HepG2 (cell line): ENCODE measurements around the gene PREX1. TPM values are rescaled to one million over a fixed set of nuclear protein-coding genes. Genes with fewer than 3 reads are reported as not detected.

Experiments
- ATAC-seq: fragments of 200-7000 bp; cut with Tn5 transposase; 3 replicates; pipeline ENCODE4 v1.9.1; 2020; ENCODE audit warnings: mild to moderate bottlenecking, moderate library complexity
- BruUV-seq: library from RNA; stranded (reverse); fragments of 400-500 nt; replicated peaks from 2 replicates; lab custom pipeline; 2021; lab: Mats Ljungman, UMichigan
- CTCF ChIA-PET: fragments of 300-600 bp; formaldehyde crosslinking; extraction: SDS; loops from one replicate; lab custom pipeline; 2021; ENCODE audit warnings: low total read pairs, inconsistent platforms, low intra/inter-chr PET ratio; lab: Yijun Ruan, JAX
- POLR2A ChIA-PET: fragments of 350-600 bp; sonication (Branson Sonifier 250); formaldehyde crosslinking; loops from one replicate; lab custom pipeline; 2020; ENCODE audit warnings: antibody characterized with exemption, inconsistent platforms; lab: Yijun Ruan, JAX
- DNase-seq: peaks from one replicate; pipeline ENCODE4 v3.0.0-alpha.2; 2015; ENCODE audit warnings: low spot score
- FAIRE-seq: peaks from 3 replicates; lab custom pipeline; 2011; peaks lifted over from hg19 to GRCh38; lab: Jason Lieb, UNC
- H2AFZ ChIP-seq: one replicate; pipeline ENCODE4 v1.6.1; 2011; ENCODE audit warnings: low read length, inconsistent platforms
- H3K27ac ChIP-seq: fragments of 300-600 bp; 3 replicates; pipeline ENCODE4 v1.8.0; 2011; ENCODE audit warnings: mixed run types, mild to moderate bottlenecking, mixed read lengths, low read length, inconsistent platforms; ENCODE audit not compliant: insufficient read depth; ENCODE audit errors: extremely low read length
- H3K27me3 ChIP-seq, 2 experiments: fragments of 200-600 bp in 1 of 2; 2 replicates in 1 of 2; 3 replicates in 1 of 2; pipeline versions ENCODE4 v1.6.0 to v1.8.0; 2011; ENCODE audit warnings: low read length in 2 of 2, mild to moderate bottlenecking in 2 of 2, moderate library complexity in 2 of 2, inconsistent platforms in 1 of 2; ENCODE audit not compliant: insufficient read depth in 2 of 2, control insufficient read depth in 1 of 2
- H3K36me3 ChIP-seq, 2 experiments: fragments of 200-600 bp in 1 of 2; replicated peaks in 1 of 2; 2 replicates in 1 of 2; 3 replicates in 1 of 2; pipeline versions ENCODE4 v1.5.1 to v1.8.0; 2011; ENCODE audit warnings: low read length in 2 of 2, inconsistent platforms in 1 of 2; ENCODE audit not compliant: insufficient read depth in 2 of 2, control insufficient read depth in 1 of 2
- H3K4me1 ChIP-seq: 2 replicates; pipeline ENCODE4 v1.5.1; 2012; ENCODE audit warnings: low read length, inconsistent platforms; ENCODE audit not compliant: insufficient read depth
- H3K4me2 ChIP-seq: 2 replicates; pipeline ENCODE4 v1.6.0; 2011; ENCODE audit warnings: low read depth, low read length, inconsistent platforms
- H3K4me3 ChIP-seq, 3 experiments: fragments of 200-600 bp in 1 of 3; sonication (generic), shearing (Covaris generic) in 1 of 3; replicated peaks in 1 of 3; 2 replicates each; pipeline ENCODE4 v1.5.1; 2011 to 2016; ENCODE audit warnings: low read length in 3 of 3, inconsistent platforms in 2 of 3, low read depth in 2 of 3, mild to moderate bottlenecking in 2 of 3, control low read depth in 1 of 3, mixed read lengths in 1 of 3; ENCODE audit not compliant: insufficient read depth in 1 of 3
- H3K79me2 ChIP-seq: one replicate; pipeline ENCODE4 v1.6.1; 2011; ENCODE audit warnings: low read length, inconsistent platforms; ENCODE audit not compliant: insufficient read depth
- H3K9ac ChIP-seq: 2 replicates; pipeline ENCODE4 v1.6.0; 2011; ENCODE audit warnings: mild to moderate bottlenecking, low read depth, low read length, inconsistent platforms; ENCODE audit not compliant: insufficient read depth
- H3K9me3 ChIP-seq: 2 replicates; pipeline ENCODE4 v1.5.1; 2012; ENCODE audit warnings: mild to moderate bottlenecking, low read length
- H4K20me1 ChIP-seq: 2 replicates; pipeline ENCODE4 v1.6.0; 2011; ENCODE audit warnings: inconsistent platforms, mild to moderate bottlenecking, low read length, moderate library complexity; ENCODE audit not compliant: insufficient read depth
- ATF1 ChIP-seq: IDR thresholded peaks from 2 replicates; pipeline ENCODE4 v1.6.1; 2016; ENCODE audit warnings: mild to moderate bottlenecking, control low read depth
- GZF1 ChIP-seq: sonication (generic); formaldehyde crosslinking; IDR thresholded peaks from 2 replicates; pipeline ENCODE4 v1.5.1; 2020; ENCODE audit warnings: mild to moderate bottlenecking, missing genetic modification reagents
- MYC ChIP-seq: sonication (generic); formaldehyde crosslinking; IDR thresholded peaks from 2 replicates; pipeline ENCODE4 v1.9.0; 2021; ENCODE audit warnings: missing genetic modification reagents, borderline replicate concordance
- NFATC3 ChIP-seq: sonication (generic); formaldehyde crosslinking; IDR thresholded peaks from 2 replicates; pipeline ENCODE4 v1.5.1; 2020; ENCODE audit warnings: mild to moderate bottlenecking, missing genetic modification reagents
- PBX2 ChIP-seq: IDR thresholded peaks from 2 replicates; pipeline ENCODE4 v1.6.1; 2016; ENCODE audit warnings: control low read depth
- PREB ChIP-seq: sonication (generic); formaldehyde crosslinking; IDR thresholded peaks from 2 replicates; pipeline ENCODE4 v1.4.0; 2020; ENCODE audit warnings: missing genetic modification reagents
- PRMT3 ChIP-seq: sonication (generic); formaldehyde crosslinking; IDR thresholded peaks from 2 replicates; pipeline ENCODE4 v1.8.1; 2022; ENCODE audit warnings: low read depth, mild to moderate bottlenecking, moderate library complexity, missing genetic modification reagents, borderline replicate concordance
- RARA ChIP-seq: IDR thresholded peaks from 2 replicates; pipeline ENCODE4 v1.6.1; 2016; ENCODE audit warnings: missing genetic modification reagents, missing compliant biosample characterization
- REPIN1 ChIP-seq: sonication (generic); formaldehyde crosslinking; IDR thresholded peaks from 2 replicates; pipeline ENCODE4 v1.8.0; 2022; ENCODE audit warnings: missing genetic modification reagents, low read depth, mild to moderate bottlenecking, borderline replicate concordance
- SRY ChIP-seq: sonication (generic); formaldehyde crosslinking; IDR thresholded peaks from 2 replicates; pipeline ENCODE4 v1.8.0; 2022; ENCODE audit warnings: mild to moderate bottlenecking, missing genetic modification reagents
- TEAD2 ChIP-seq: sonication (generic); formaldehyde crosslinking; IDR thresholded peaks from 2 replicates; pipeline ENCODE4 v1.9.0; 2021; ENCODE audit warnings: missing genetic modification reagents
- ZFP90 ChIP-seq: sonication (generic); formaldehyde crosslinking; IDR thresholded peaks from 2 replicates; pipeline ENCODE4 v1.8.0; 2022; ENCODE audit warnings: missing genetic modification reagents, mild to moderate bottlenecking, inconsistent platforms, borderline replicate concordance
- ZNF207 ChIP-seq: fragments of 450-650 bp; IDR thresholded peaks from 2 replicates; pipeline ENCODE4 v1.6.1; 2016; ENCODE audit warnings: antibody characterized with exemption, borderline replicate concordance
- ZNF292 ChIP-seq: sonication (generic); formaldehyde crosslinking; IDR thresholded peaks from 2 replicates; pipeline ENCODE4 v1.8.1; 2022; ENCODE audit warnings: mild to moderate bottlenecking, low read depth, missing genetic modification reagents, borderline replicate concordance
- ZNF362 ChIP-seq: sonication (generic); formaldehyde crosslinking; IDR thresholded peaks from 2 replicates; pipeline ENCODE4 v1.4.0; 2020; ENCODE audit warnings: missing genetic modification reagents, mild to moderate bottlenecking, borderline replicate concordance
- ZNF616 ChIP-seq: sonication (generic); formaldehyde crosslinking; IDR thresholded peaks from 2 replicates; pipeline ENCODE4 v1.5.0; 2020; ENCODE audit warnings: low read depth, mild to moderate bottlenecking, missing genetic modification reagents
- ZNF737 ChIP-seq: sonication (generic); formaldehyde crosslinking; IDR thresholded peaks from 2 replicates; pipeline ENCODE4 v1.5.0; 2020; ENCODE audit warnings: missing genetic modification reagents, mild to moderate bottlenecking, borderline replicate concordance
- ZNF766 ChIP-seq: sonication (generic); formaldehyde crosslinking; IDR thresholded peaks from 2 replicates; pipeline ENCODE4 v1.5.0; 2020; ENCODE audit warnings: missing genetic modification reagents, borderline replicate concordance
- WGBS: methylation state at CpG from one replicate; pipeline ENCODE4 v1.1.6; 2017; ENCODE audit warnings: low lambda C conversion rate; 5-methylcytosine and 5-hydroxymethylcytosine counted together
- in situ Hi-C: cut with HindIII; loops from 2 replicates; pipeline ENCODE4 v1.10.0; 2017; ENCODE audit warnings: low pct_unique_long_range_greater_than_20kb; ENCODE audit not compliant: extremely low pct_ligation_motif_present
- intact Hi-C: fragments of 100-400 bp; cut with micrococcal nuclease; formaldehyde crosslinking; loops from one replicate; pipeline ENCODE4 v1.10.0; 2022; ENCODE audit not compliant: unreplicated experiment
- polyA plus RNA-seq, 8 experiments: library from polyadenylated mRNA; depleted of rRNA in 3 of 8; stranded (reverse) in 7 of 8; unstranded in 1 of 8; fragments of >200 nt; fragmentation: Illumina TruSeq in 4 of 8; extraction: Trizol in 4 of 8; gene quantifications; 2 replicates each; pipeline versions ENCODE4 v1.2.1 to v1.2.3, GENCODE V29; 2011 to 2016; ENCODE audit warnings: low read depth in 4 of 8, missing spikeins in 1 of 8, mixed read lengths in 1 of 8; ENCODE audit not compliant: insufficient read depth in 1 of 8
- total RNA-seq, 5 experiments: library from RNA; depleted of rRNA; stranded (reverse); fragments of >200 nt; fragmentation: Illumina TruSeq; extraction: Trizol; gene quantifications; 2 replicates each; pipeline ENCODE4 v1.2.3, GENCODE V29; 2016; ENCODE audit warnings: low read depth in 1 of 5

PREX1 gene
- total and polyA plus RNA-seq, 2 of the 13 experiments (the other 11 are each of a cell fraction or from before 2014, with no cell fraction given) = 0.02 to 0.04 TPM

DNA sequence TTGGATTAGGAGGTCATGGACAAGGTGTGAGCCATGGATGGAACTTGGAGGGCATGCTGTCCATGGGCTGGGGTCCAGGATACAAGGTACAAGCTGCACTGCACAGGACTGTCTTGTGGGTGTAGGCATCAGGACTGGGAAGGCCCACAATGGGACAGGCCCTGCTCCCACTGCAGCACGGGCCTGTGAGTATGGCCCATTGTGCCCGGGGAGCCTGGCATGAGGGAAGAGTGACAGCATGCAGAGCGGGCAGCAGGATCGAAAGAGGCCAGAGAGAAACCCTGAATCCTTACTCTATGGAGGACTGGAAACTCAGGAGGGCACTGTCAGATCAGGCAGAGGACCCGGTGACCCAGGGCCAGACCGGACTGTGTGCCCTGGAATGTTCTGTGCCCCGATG lies 211.3 kb downstream of the PREX1 start (continued):
- TF ChIP-seq ZNF616 (CRISPR knock-in tag) (no peak), PBX2 (CRISPR knock-in tag) (no peak)

GRCh38 chr20:48615871-48616270 lies 211.9 kb downstream of the PREX1 start:
- Histone ChIP-seq H3K27me3 (peaks cover 3% of the 10 kb centered on the region in 2 experiments; a peak in 3 of 5 replicates), H3K4me1 (peaks cover 5% of the 10 kb centered on the region), H3K9ac (no peak overlapping the region), H3K4me2 (no peak overlapping the region), H3K9me3 (no peaks in the 10 kb centered on the region), H3K79me2 (no peaks in the 10 kb centered on the region), H3K4me3 (no peak overlapping the region), H4K20me1 (no peaks in the 10 kb centered on the region), H3K36me3 (no peaks in the 10 kb centered on the region), H2AFZ (no peak overlapping the region), H3K27ac (no peak overlapping the region)
- WGBS = 60% methylated on average over 3 of the region's 3 CpGs
- in situ Hi-C loops (loop anchor here (25.0 kb wide), 1 partner anchor 204 kb away; no protein-coding TSS in a partner anchor), intact Hi-C loops (no loop called here)
- ChIA-PET CTCF (no interaction called here), POLR2A (no interaction called here)
- ATAC-seq = no peak
- no peak for DNase-seq
- FAIRE-seq = no peak
- no peak for TF ChIP-seq TEAD2 (CRISPR knock-in tag)
- TF ChIP-seq ATF1 (CRISPR knock-in tag) = no peak
- TF ChIP-seq ZNF207 = no peak
- no peak for TF ChIP-seq NFATC3 (CRISPR knock-in tag)
- TF ChIP-seq PRMT3 = no peak
- TF ChIP-seq SRY (CRISPR knock-in tag) = no peak
- no peak for TF ChIP-seq ZNF737
- TF ChIP-seq ZNF766 = no peak
- TF ChIP-seq RARA = no peak
- no peak for TF ChIP-seq MYC (CRISPR knock-in tag)
- no peak for TF ChIP-seq ZNF362
- no peak for TF ChIP-seq ZNF292 (CRISPR knock-in tag)
- TF ChIP-seq PREB = no peak
- TF ChIP-seq REPIN1 (CRISPR knock-in tag) = no peak
- no peak for TF ChIP-seq ZFP90 (CRISPR knock-in tag)
- no peak for TF ChIP-seq GZF1 (CRISPR knock-in tag)
- no TSS peak for BruUV-seq
